WTC11 (cell line): ENCODE measurements around the gene NR1I2. TPM values are rescaled to one million over a fixed set of nuclear protein-coding genes. Genes with fewer than 3 reads are reported as not detected.
A peak's percentile ranks its signal among the peaks of the same experiment; 100 is the strongest.

Experiments used
- ATAC-seq: fragments of 200-7000 bp; cut with Tn5 transposase; 2 replicates; pipeline ENCODE4 v1.10.0; 2021; ENCODE audit warnings: mild to moderate bottlenecking, moderate library complexity
- CTCF ChIA-PET: fragments of 300-600 bp; sonication (Branson Sonifier 250); formaldehyde crosslinking; loops from one replicate; lab custom pipeline; 2021; ENCODE audit warnings: antibody characterized with exemption; lab: Charles Lee
- POLR2A ChIA-PET: fragments of 350-600 bp; sonication (Branson Sonifier 250); formaldehyde crosslinking; loops from one replicate; lab custom pipeline; 2021; ENCODE audit warnings: antibody characterized with exemption; lab: Charles Lee
- DNase-seq: peaks from one replicate; pipeline ENCODE4 v3.0.0; 2021; ENCODE audit warnings: low spot score
- H3K27ac Mint-ChIP-seq: 2 replicates; pipeline ENCODE4 v1.8.0; 2021; ENCODE audit warnings: mixed read lengths
- H3K27me3 Mint-ChIP-seq: 2 replicates; pipeline ENCODE4 v1.8.0; 2021; ENCODE audit warnings: low read depth, mild to moderate bottlenecking, moderate library complexity, mixed read lengths
- H3K36me3 Mint-ChIP-seq: 2 replicates; pipeline ENCODE4 v1.8.0; 2021; ENCODE audit warnings: mixed read lengths
- H3K4me1 Mint-ChIP-seq: 2 replicates; pipeline ENCODE4 v1.8.0; 2022; ENCODE audit warnings: mixed read lengths
- H3K4me3 Mint-ChIP-seq: 2 replicates; pipeline ENCODE4 v1.8.0; 2021; ENCODE audit warnings: mild to moderate bottlenecking, moderate library complexity, mixed read lengths
- H3K9me3 Mint-ChIP-seq: 2 replicates; pipeline ENCODE4 v1.8.0; 2021; ENCODE audit warnings: mixed read lengths
- ELF4 ChIP-seq: sonication (generic); formaldehyde crosslinking; IDR thresholded peaks from 2 replicates; pipeline ENCODE4 v1.8.1; 2022; ENCODE audit warnings: low read depth, mild to moderate bottlenecking, moderate library complexity, missing genetic modification reagents
- FOXP1 ChIP-seq: sonication (generic); formaldehyde crosslinking; IDR thresholded peaks from 2 replicates; pipeline ENCODE4 v1.8.0; 2022; ENCODE audit warnings: missing genetic modification reagents, mild to moderate bottlenecking, moderate library complexity, borderline replicate concordance
- JUN ChIP-seq: sonication (generic); formaldehyde crosslinking; IDR thresholded peaks from 2 replicates; pipeline ENCODE4 v1.8.0; 2023; ENCODE audit warnings: mild to moderate bottlenecking, missing genetic modification reagents
- MLX ChIP-seq: sonication (generic); formaldehyde crosslinking; IDR thresholded peaks from 2 replicates; pipeline ENCODE4 v1.8.1; 2023; ENCODE audit warnings: mild to moderate bottlenecking, missing genetic modification reagents, moderate library complexity
- NFE2L1 ChIP-seq: sonication (generic); formaldehyde crosslinking; IDR thresholded peaks from 2 replicates; pipeline ENCODE4 v1.8.1; 2023; ENCODE audit warnings: missing genetic modification reagents
- SMAD4 ChIP-seq: sonication (generic); formaldehyde crosslinking; IDR thresholded peaks from 2 replicates; pipeline ENCODE4 v1.8.0; 2022; ENCODE audit warnings: mild to moderate bottlenecking, missing genetic modification reagents
- SP1 ChIP-seq: sonication (generic); formaldehyde crosslinking; conservative IDR thresholded peaks from 2 replicates; pipeline ENCODE4 v1.8.1; 2022; ENCODE audit warnings: missing genetic modification reagents
- ZNF219 ChIP-seq: sonication (generic); formaldehyde crosslinking; IDR thresholded peaks from 2 replicates; pipeline ENCODE4 v1.8.0; 2023; ENCODE audit warnings: missing genetic modification reagents, mild to moderate bottlenecking, borderline replicate concordance
- ZNF263 ChIP-seq: sonication (generic); formaldehyde crosslinking; IDR thresholded peaks from 2 replicates; pipeline ENCODE4 v1.8.1; 2022; ENCODE audit warnings: low read depth, mild to moderate bottlenecking, moderate library complexity, missing genetic modification reagents
- ZNF281 ChIP-seq: sonication (generic); formaldehyde crosslinking; IDR thresholded peaks from 2 replicates; pipeline ENCODE4 v1.8.0; 2023; ENCODE audit warnings: mild to moderate bottlenecking, missing genetic modification reagents
- ZNF396 ChIP-seq: fragments of 250-450 bp; sonication (Bioruptor Pico); IDR thresholded peaks from 2 replicates; pipeline ENCODE4 v1.8.0; 2021; ENCODE audit warnings: mild to moderate bottlenecking, moderate library complexity, borderline replicate concordance
- ZNF423 ChIP-seq: fragments of 250-450 bp; sonication (Bioruptor Pico); IDR thresholded peaks from 2 replicates; pipeline ENCODE4 v2.1.2; 2022; ENCODE audit warnings: mild to moderate bottlenecking, moderate library complexity
- total RNA-seq: library from RNA; stranded (reverse); gene quantifications from 3 replicates; pipeline ENCODE4 v1.2.3, GENCODE V29; 2021
- TF ChIP-seq, protein P1 (sequence below): sonication (generic); formaldehyde crosslinking; IDR thresholded peaks from 2 replicates; pipeline ENCODE4 v1.8.0; 2022; ENCODE audit warnings: mild to moderate bottlenecking, missing genetic modification reagents
- TF ChIP-seq, protein P2 (sequence below): sonication (generic); formaldehyde crosslinking; IDR thresholded peaks from 2 replicates; pipeline ENCODE4 v1.8.1; 2023; ENCODE audit warnings: mild to moderate bottlenecking, missing genetic modification reagents, borderline replicate concordance
- TF ChIP-seq, protein P3 (sequence below): sonication (generic); formaldehyde crosslinking; IDR thresholded peaks from 2 replicates; pipeline ENCODE4 v1.8.0; 2023; ENCODE audit warnings: missing genetic modification reagents
- TF ChIP-seq, protein P4 (sequence below): sonication (generic); formaldehyde crosslinking; IDR thresholded peaks from 2 replicates; pipeline ENCODE4 v1.8.0; 2022; ENCODE audit warnings: mild to moderate bottlenecking, missing genetic modification reagents

The NR1I2 gene
- total RNA-seq, 1 experiment from 2014 or later = 1.7 TPM

- Mint-ChIP-seq H3K4me3 (no peak overlapping the region), H3K27ac (no peak overlapping the region), H3K9me3 (peaks cover 10% of the 10 kb centered on the region), H3K4me1 (peaks cover 12% of the 10 kb centered on the region), H3K36me3 (no peaks in the 10 kb centered on the region), H3K27me3 (no peaks in the 10 kb centered on the region)
- ChIA-PET POLR2A (no interaction called here), CTCF (interaction anchor here (1.1 kb wide), 1 partner anchor 19 kb away, joined by 3 read pairs; no protein-coding TSS in a partner anchor)
- no peak for TF ChIP-seq ELF4 (CRISPR knock-in tag)
- TF ChIP-seq, protein P1, sequence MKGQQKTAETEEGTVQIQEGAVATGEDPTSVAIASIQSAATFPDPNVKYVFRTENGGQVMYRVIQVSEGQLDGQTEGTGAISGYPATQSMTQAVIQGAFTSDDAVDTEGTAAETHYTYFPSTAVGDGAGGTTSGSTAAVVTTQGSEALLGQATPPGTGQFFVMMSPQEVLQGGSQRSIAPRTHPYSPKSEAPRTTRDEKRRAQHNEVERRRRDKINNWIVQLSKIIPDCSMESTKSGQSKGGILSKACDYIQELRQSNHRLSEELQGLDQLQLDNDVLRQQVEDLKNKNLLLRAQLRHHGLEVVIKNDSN (CRISPR knock-in tag) = no peak
- TF ChIP-seq FOXP1 = no peak
- TF ChIP-seq, protein P2, sequence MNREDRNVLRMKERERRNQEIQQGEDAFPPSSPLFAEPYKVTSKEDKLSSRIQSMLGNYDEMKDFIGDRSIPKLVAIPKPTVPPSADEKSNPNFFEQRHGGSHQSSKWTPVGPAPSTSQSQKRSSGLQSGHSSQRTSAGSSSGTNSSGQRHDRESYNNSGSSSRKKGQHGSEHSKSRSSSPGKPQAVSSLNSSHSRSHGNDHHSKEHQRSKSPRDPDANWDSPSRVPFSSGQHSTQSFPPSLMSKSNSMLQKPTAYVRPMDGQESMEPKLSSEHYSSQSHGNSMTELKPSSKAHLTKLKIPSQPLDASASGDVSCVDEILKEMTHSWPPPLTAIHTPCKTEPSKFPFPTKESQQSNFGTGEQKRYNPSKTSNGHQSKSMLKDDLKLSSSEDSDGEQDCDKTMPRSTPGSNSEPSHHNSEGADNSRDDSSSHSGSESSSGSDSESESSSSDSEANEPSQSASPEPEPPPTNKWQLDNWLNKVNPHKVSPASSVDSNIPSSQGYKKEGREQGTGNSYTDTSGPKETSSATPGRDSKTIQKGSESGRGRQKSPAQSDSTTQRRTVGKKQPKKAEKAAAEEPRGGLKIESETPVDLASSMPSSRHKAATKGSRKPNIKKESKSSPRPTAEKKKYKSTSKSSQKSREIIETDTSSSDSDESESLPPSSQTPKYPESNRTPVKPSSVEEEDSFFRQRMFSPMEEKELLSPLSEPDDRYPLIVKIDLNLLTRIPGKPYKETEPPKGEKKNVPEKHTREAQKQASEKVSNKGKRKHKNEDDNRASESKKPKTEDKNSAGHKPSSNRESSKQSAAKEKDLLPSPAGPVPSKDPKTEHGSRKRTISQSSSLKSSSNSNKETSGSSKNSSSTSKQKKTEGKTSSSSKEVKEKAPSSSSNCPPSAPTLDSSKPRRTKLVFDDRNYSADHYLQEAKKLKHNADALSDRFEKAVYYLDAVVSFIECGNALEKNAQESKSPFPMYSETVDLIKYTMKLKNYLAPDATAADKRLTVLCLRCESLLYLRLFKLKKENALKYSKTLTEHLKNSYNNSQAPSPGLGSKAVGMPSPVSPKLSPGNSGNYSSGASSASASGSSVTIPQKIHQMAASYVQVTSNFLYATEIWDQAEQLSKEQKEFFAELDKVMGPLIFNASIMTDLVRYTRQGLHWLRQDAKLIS (CRISPR knock-in tag) = no peak
- TF ChIP-seq, protein P3, sequence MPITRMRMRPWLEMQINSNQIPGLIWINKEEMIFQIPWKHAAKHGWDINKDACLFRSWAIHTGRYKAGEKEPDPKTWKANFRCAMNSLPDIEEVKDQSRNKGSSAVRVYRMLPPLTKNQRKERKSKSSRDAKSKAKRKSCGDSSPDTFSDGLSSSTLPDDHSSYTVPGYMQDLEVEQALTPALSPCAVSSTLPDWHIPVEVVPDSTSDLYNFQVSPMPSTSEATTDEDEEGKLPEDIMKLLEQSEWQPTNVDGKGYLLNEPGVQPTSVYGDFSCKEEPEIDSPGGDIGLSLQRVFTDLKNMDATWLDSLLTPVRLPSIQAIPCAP = no peak
- TF ChIP-seq, protein P4, sequence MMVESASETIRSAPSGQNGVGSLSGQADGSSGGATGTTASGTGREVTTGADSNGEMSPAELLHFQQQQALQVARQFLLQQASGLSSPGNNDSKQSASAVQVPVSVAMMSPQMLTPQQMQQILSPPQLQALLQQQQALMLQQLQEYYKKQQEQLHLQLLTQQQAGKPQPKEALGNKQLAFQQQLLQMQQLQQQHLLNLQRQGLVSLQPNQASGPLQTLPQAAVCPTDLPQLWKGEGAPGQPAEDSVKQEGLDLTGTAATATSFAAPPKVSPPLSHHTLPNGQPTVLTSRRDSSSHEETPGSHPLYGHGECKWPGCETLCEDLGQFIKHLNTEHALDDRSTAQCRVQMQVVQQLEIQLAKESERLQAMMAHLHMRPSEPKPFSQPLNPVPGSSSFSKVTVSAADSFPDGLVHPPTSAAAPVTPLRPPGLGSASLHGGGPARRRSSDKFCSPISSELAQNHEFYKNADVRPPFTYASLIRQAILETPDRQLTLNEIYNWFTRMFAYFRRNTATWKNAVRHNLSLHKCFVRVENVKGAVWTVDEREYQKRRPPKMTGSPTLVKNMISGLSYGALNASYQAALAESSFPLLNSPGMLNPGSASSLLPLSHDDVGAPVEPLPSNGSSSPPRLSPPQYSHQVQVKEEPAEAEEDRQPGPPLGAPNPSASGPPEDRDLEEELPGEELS = no peak
- TF ChIP-seq SP1 = no peak
- no peak for TF ChIP-seq JUN (CRISPR knock-in tag)
- no peak for DNase-seq
- ATAC-seq = no peak
Measured at GRCh38 chr3:119794401-119794800, 12.5 kb downstream of the NR1I2 start.

DNA sequence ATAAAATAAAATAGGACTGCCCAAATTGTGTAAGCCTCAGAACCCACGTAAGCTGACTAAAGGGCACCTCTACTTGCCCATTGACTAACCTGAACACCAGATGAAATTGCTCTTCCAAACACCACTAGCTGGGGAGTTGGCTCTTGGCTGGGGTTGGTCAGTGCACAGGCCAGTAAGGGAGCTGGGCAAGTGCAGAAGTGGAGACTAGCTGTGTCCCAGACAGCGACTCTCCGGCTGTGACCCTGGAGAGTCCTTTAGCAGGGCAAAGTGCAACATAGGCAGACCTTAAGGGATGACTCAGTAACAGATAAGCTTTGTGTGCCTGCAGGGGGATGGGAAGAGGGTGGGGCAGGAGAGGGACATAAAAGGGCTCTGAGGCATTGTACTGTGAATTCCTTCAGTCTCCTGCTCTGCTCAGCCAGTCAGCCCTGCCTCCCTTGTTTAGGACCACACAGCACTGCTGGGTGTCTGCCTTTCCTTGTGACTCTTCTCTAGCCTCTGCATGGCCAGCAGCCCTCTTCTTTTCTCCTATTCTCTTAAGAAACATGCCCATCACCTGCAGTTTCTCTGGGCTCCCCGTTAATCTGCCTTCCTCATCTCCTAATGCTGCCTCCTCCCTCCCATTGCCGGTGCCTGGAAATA lies 13.2 kb downstream of the NR1I2 start:
- TF ChIP-seq NFE2L1 (CRISPR knock-in tag) (0 out of 2 replicates have a peak, but pooled peaks have one; percentile 47), MLX (CRISPR knock-in tag) (no peak)
- POLR2A ChIA-PET = no interaction called here
- peaks cover 7% of the 10 kb centered on the region for H3K9me3 Mint-ChIP-seq
- H3K4me3 Mint-ChIP-seq = no peak overlapping the region
- H3K4me1 Mint-ChIP-seq = peaks cover 12% of the 10 kb centered on the region
- peak; percentile 35 for DNase-seq
- H3K36me3 Mint-ChIP-seq = no peaks in the 10 kb centered on the region
- CTCF ChIA-PET = interaction anchor here (1.1 kb wide), 1 partner anchor 20 kb away, joined by 3 read pairs; no protein-coding TSS in a partner anchor
- H3K27me3 Mint-ChIP-seq = no peaks in the 10 kb centered on the region
- peak overlapping the region; percentile 62; the same call in 1 of the 2 replicates for H3K27ac Mint-ChIP-seq
- ATAC-seq = peak; percentile 98

- H3K27ac Mint-ChIP-seq = no peak overlapping the region
- H3K4me3 Mint-ChIP-seq = no peak overlapping the region
- ChIA-PET POLR2A (no interaction called here), CTCF (no interaction called here)
- H3K4me1 Mint-ChIP-seq = peaks cover 12% of the 10 kb centered on the region
- no peaks in the 10 kb centered on the region for H3K9me3 Mint-ChIP-seq
- no peaks in the 10 kb centered on the region for H3K36me3 Mint-ChIP-seq
- DNase-seq (no peak), ATAC-seq (no peak)
- no peaks in the 10 kb centered on the region for H3K27me3 Mint-ChIP-seq
- TF ChIP-seq ZNF396 (CRISPR knock-in tag) (no peak), ZNF263 (no peak), ZNF423 (CRISPR knock-in tag) (no peak), ZNF281 (CRISPR knock-in tag) (no peak), SMAD4 (CRISPR knock-in tag) (no peak), MLX (CRISPR knock-in tag) (no peak), ZNF219 (CRISPR knock-in tag) (no peak)
- TF ChIP-seq, protein P3 = no peak
Measured at GRCh38 chr3:119795849-119796248, 13.9 kb downstream of the NR1I2 start.
